ENCODE data around the gene MRGPRD.

Gene MRGPRD

DNA sequence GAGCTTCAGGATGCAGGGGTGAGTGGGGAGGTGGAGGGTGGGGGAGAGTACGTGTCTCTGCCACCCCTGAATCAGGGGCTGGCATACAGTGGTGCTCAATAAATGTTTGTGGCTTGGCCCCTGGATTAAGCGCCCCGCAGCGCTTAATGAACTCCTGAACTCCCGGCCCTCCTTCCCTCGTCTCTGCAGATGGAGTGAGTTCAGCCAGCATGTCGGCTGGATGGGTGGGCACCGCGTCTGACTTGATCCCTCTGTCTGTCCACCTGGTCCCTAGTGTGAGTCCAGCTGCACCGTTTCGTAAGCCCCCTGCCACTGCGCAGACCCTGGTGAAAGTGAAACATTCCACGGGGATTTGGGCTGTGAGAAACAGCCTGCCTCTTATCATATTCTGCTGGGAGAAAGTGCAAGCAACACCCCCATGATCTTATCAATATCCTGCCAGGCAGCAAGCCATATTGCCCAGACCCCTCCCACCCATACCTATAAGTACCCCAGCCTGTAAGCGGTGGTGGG is 12.0 kb upstream of the MRGPRD start:
- no peak for DNase-seq (ENCODE audit: low read depth)
- TF ChIP-seq, protein P1, sequence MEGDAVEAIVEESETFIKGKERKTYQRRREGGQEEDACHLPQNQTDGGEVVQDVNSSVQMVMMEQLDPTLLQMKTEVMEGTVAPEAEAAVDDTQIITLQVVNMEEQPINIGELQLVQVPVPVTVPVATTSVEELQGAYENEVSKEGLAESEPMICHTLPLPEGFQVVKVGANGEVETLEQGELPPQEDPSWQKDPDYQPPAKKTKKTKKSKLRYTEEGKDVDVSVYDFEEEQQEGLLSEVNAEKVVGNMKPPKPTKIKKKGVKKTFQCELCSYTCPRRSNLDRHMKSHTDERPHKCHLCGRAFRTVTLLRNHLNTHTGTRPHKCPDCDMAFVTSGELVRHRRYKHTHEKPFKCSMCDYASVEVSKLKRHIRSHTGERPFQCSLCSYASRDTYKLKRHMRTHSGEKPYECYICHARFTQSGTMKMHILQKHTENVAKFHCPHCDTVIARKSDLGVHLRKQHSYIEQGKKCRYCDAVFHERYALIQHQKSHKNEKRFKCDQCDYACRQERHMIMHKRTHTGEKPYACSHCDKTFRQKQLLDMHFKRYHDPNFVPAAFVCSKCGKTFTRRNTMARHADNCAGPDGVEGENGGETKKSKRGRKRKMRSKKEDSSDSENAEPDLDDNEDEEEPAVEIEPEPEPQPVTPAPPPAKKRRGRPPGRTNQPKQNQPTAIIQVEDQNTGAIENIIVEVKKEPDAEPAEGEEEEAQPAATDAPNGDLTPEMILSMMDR (IDR thresholded peaks at IDR 0.05; ENCODE audit: low read length, missing control alignments): no peak

DNA sequence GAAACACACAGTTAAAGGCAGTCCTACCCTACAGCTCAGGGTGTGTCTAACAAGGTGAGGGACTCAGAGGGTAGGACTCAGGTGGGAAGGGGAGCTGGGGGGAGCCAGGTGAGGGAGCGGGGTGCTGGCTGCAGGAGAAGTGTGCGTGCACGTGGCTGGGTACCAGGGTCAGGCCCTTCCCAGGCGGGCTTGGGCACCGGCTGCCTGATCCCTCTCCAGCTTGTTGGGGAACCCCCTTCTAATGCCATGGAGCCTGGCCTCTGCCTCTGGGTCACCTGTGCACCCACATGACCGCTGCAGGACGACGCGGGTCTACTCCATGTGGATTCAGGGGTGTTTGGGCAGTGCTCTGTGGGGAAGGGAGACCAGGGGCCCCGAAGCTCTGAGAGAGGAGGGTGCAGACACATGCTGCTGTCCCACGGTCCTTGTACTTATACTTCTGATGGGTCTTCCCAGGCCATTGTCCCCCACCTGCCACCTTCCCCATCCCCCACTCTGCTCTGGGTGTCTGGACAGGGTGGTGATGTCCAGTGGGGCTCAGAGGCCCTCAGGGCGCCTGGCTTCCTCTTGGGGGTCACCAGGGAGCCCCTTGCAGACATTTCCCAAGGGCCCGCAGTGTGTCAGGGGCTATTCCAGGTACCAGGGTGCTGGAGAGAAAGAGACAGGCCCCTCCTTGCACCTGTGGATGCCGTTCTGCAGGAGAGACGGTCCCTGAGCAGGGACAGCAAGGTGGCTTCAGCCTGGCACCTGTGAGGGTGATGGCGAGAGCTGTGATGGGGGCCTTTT is 10.4 kb upstream of the MRGPRD start:
- TF ChIP-seq, protein P1 (IDR thresholded peaks at IDR 0.05; ENCODE audit: low read length, missing control alignments): no peak
- no peak overlapping the region for H3K4me3 ChIP-seq (replicated peaks; ENCODE audit: low read depth, low read length)
- no peak for DNase-seq (ENCODE audit: low read depth)

More for the DNA sequence above, 12.0 kb upstream of the MRGPRD start:
- H3K4me3 ChIP-seq (replicated peaks; ENCODE audit: low read depth, low read length): no peak overlapping the region

DNA sequence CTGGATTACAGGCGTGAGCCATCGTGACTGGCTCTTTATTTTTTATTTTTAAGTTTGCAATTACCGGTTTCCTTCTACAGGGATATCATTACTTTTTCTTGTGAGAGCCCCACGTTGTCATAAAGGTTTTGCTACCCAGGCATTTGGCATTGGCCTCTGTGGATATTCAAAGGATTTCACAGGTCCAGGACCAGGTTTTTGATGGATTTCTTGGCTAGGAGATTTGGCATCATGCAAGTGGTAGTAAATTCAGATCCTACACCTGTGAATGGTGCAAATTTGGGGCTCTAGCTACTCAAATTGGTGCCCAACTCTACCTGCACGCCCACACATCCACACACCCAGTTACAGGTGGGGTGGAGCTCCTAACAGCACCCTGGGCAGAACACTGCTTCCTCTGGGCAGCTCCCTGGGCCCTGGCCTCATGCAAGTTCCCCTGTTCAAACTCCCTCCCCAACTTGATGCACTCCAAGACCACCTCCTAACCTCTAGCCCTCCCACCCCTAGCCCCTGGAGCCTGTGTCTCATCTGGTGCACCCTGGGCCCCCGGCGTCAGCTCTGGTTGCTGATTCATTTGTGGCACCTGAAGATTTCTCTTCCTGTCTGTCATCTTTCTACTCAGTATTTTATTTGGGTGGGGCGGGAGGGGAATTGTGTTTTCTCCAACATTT is 9.3 kb upstream of the MRGPRD start:
- TF ChIP-seq, protein P1 (IDR thresholded peaks at IDR 0.05; ENCODE audit: low read length, missing control alignments): no peak
- no peak overlapping the region for H3K4me3 ChIP-seq (replicated peaks; ENCODE audit: low read depth, low read length)
- DNase-seq (ENCODE audit: low read depth): no peak

DNA sequence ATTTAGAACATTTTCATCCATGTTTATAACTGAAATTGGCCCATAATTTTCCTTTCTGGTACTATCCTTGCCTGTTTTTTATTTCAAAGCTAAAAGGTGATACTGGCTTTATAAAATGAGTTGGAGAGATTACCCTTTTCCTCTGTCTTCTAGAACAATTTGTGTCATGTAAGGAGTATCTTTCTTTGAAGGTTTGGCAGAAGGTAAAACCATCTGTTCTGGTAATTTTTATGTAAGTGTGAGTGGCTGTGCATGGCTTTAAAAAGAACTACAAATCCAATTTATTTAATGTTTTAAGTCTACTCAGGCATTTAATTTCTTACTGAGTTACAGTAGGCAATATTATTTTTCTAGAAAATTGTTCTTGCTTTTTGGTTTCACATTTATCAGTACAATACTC is 7.7 kb upstream of the MRGPRD start:
- TF ChIP-seq, protein P1 (IDR thresholded peaks at IDR 0.05; ENCODE audit: low read length, missing control alignments): no peak
- H3K4me3 ChIP-seq (replicated peaks; ENCODE audit: low read depth, low read length): no peak overlapping the region
- DNase-seq (ENCODE audit: low read depth): no peak

DNA sequence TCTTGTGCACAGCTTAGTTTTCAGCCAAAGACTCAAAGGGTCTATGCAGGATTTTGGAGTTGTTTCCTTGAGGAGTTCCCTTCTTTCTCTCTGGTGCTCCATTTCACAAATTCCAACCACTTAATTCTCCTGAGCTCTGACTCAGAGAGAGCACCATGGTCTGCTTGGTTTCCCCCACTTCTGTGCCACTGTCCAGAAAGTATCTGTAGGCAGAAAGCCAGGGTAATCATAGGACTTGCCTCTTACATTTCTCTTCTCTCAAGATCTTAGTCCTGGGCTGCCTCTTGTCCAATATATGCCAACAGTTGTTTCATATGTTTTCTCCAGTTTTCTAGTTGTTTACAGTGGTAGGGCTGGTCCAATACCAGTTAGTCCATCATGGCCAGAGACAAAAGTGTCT is 6.4 kb upstream of the MRGPRD start:
- H3K4me3 ChIP-seq (replicated peaks; ENCODE audit: low read depth, low read length): no peak overlapping the region
- no peak for DNase-seq (ENCODE audit: low read depth)
- TF ChIP-seq, protein P1 (IDR thresholded peaks at IDR 0.05; ENCODE audit: low read length, missing control alignments): no peak

DNA sequence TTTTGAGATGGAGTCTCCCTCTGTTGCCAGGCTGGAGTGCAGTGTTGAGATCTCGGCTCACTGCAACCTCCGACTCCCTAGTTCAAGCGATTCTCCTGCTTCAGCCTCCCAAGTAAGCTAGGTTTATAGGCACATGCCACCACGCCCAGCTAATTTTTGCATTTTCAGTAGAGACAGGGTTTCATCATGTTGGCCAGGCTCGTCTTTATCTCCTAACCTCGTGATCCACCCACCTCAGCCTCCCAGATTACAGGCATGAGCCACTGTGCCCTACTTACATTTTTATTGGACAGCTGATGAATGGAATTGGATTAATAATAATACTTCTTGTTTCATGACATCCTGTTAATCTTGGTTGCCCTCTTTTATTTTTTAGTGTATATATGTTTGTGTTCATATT is 3.0 kb upstream of the MRGPRD start:
- H3K4me3 ChIP-seq (replicated peaks; ENCODE audit: low read depth, low read length): no peak overlapping the region
- TF ChIP-seq, protein P1 (IDR thresholded peaks at IDR 0.05; ENCODE audit: low read length, missing control alignments): no peak
- no peak for DNase-seq (ENCODE audit: low read depth)

Data from fibroblast of pulmonary artery (primary cell).